ENCODE data around the gene CAGE1.

GRCh38 chr6:7419065-7419464 is 29.5 kb upstream of the CAGE1 start:
- TF ChIP-seq, protein P1, sequence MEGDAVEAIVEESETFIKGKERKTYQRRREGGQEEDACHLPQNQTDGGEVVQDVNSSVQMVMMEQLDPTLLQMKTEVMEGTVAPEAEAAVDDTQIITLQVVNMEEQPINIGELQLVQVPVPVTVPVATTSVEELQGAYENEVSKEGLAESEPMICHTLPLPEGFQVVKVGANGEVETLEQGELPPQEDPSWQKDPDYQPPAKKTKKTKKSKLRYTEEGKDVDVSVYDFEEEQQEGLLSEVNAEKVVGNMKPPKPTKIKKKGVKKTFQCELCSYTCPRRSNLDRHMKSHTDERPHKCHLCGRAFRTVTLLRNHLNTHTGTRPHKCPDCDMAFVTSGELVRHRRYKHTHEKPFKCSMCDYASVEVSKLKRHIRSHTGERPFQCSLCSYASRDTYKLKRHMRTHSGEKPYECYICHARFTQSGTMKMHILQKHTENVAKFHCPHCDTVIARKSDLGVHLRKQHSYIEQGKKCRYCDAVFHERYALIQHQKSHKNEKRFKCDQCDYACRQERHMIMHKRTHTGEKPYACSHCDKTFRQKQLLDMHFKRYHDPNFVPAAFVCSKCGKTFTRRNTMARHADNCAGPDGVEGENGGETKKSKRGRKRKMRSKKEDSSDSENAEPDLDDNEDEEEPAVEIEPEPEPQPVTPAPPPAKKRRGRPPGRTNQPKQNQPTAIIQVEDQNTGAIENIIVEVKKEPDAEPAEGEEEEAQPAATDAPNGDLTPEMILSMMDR (conservative IDR thresholded peaks at IDR 0.05; ENCODE audit: low read depth in 2 of 2), result no peak
- TF ChIP-seq EZH2 (IDR thresholded peaks at IDR 0.05; ENCODE audit: low read depth, unreplicated experiment) (no peak), EZH2phosphoT487 (IDR thresholded peaks at IDR 0.05; ENCODE audit: unreplicated experiment) (no peak), POLR2AphosphoS5 (IDR thresholded peaks at IDR 0.05; ENCODE audit: low read depth) (no peak), JUNB (IDR thresholded peaks at IDR 0.05; ENCODE audit: unreplicated experiment) (no peak), REST (IDR thresholded peaks at IDR 0.05; ENCODE audit: unreplicated experiment) (no peak), ETS1 (IDR thresholded peaks at IDR 0.05) (no peak), ZNF331 (CRISPR knock-in tag; IDR thresholded peaks at IDR 0.05; ENCODE audit: low read depth) (no peak), CREB1 (CRISPR knock-in tag; IDR thresholded peaks at IDR 0.05; ENCODE audit: low read depth) (no peak), ZNF114 (CRISPR knock-in tag; IDR thresholded peaks at IDR 0.05) (no peak), NANOG (IDR thresholded peaks at IDR 0.05; ENCODE audit: borderline replicate concordance) (no peak)
